HG03039 (cell line): ENCODE results near the gene IRS1.
A peak's percentile ranks its signal among the peaks of the same experiment; 100 is the strongest.

Experiments
- ATAC-seq: cut with Tn5 transposase; IDR thresholded peaks from one replicate; pipeline ENCODE4 v1.9.1; 2021; ENCODE audit warnings: mild to moderate bottlenecking, moderate library complexity; ENCODE audit not compliant: unreplicated experiment

IRS1 gene

GRCh38 chr2:226792155-226792881 lies 7.3 kb downstream of the IRS1 start:
- no peak for ATAC-seq

GRCh38 chr2:226791487-226792081 lies 8.0 kb downstream of the IRS1 start:
- ATAC-seq = peak; percentile 99

GRCh38 chr2:226791056-226791486 lies 8.5 kb downstream of the IRS1 start:
- peak; percentile 41 for ATAC-seq

GRCh38 chr2:226790431-226790830 lies 9.2 kb downstream of the IRS1 start:
- ATAC-seq = no peak

- no peak for ATAC-seq
These were observed 9.6 kb downstream of the IRS1 start for GRCh38 chr2:226790011-226790410.

- no peak for ATAC-seq
These were observed 10.6 kb downstream of the IRS1 start for GRCh38 chr2:226788881-226789490.

GRCh38 chr2:226788064-226788463 lies 11.6 kb downstream of the IRS1 start:
- ATAC-seq = no peak

- no peak for ATAC-seq
These were observed 15.7 kb downstream of the IRS1 start for GRCh38 chr2:226783885-226784284.

GRCh38 chr2:226782092-226782713 lies 17.4 kb downstream of the IRS1 start:
- ATAC-seq = no peak

GRCh38 chr2:226780431-226780830 lies 19.2 kb downstream of the IRS1 start:
- no peak for ATAC-seq

- no peak for ATAC-seq
These were observed 22.0 kb downstream of the IRS1 start for GRCh38 chr2:226777611-226778010.

GRCh38 chr2:226776104-226776503 lies 23.5 kb downstream of the IRS1 start:
- no peak for ATAC-seq

GRCh38 chr2:226775032-226775509 lies 24.5 kb downstream of the IRS1 start:
- no peak for ATAC-seq

GRCh38 chr2:226773291-226773690 lies 26.3 kb downstream of the IRS1 start:
- ATAC-seq = peak; percentile 25

GRCh38 chr2:226772389-226773179 lies 27.0 kb downstream of the IRS1 start:
- peak; percentile 98 for ATAC-seq

- ATAC-seq = no peak
These were observed 28.6 kb downstream of the IRS1 start for GRCh38 chr2:226771067-226771466.

- ATAC-seq = no peak
These were observed 32.4 kb downstream of the IRS1 start for GRCh38 chr2:226767056-226767813.

GRCh38 chr2:226766352-226767055 lies 33.1 kb downstream of the IRS1 start:
- ATAC-seq = no peak

GRCh38 chr2:226763320-226763719 lies 36.3 kb downstream of the IRS1 start:
- ATAC-seq = no peak
